GM21526 (cell line): Measurements from ENCODE around the gene ITGB2.

ENCODE experiments used
- ATAC-seq: cut with Tn5 transposase; IDR thresholded peaks from one replicate; pipeline ENCODE4 v1.9.1; 2021; ENCODE audit warnings: moderate library complexity; ENCODE audit not compliant: unreplicated experiment, low FRiP score

Gene ITGB2

DNA sequence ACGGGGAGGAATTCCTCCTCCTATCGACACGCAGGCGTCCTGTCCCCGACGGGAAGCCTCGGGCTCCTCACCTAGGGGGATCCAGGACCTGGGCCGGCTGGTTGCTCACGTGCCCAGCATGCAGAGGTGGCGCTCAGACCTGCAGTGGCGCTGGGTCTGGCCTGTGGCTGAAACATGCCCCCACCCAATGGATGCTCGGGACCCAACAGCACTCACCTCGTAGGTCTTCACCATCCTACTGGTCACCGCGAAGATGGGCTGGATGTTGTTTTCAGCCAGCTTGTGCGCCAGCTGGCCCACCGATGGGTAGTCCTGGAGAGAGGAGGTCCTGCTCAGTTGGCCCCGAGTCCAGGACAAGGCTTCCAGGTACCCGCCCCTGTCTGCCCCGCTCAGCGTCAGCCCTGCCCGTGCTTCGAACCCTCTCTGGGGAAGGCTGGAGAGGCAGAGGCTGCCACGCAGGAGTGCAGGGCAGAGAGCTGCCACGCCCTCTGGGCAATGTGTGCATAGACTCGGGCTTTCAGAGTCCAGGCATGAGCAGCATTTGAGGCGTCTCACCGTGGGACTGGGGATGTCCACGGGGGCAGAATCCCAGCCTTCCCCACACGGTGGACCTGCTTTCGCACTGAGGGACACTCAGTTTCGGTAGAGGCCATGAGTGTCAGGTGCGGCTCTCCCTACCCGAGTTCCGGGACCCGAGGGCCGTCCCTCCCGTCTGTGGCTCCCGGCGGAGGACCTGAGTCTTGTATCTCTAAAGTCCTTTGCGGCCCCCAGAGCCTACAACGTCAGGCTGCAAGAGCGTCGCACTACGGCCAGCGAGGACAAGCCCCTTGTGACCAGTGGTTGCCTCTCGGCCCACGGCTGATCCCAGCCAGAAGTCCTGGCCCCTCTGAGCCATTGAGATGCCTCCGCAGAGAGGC is 21.6 kb downstream of the ITGB2 start:
- no peak for ATAC-seq

- no peak for ATAC-seq
These were observed 22.6 kb downstream of the ITGB2 start for GRCh38 chr21:44898011-44898488.

DNA sequence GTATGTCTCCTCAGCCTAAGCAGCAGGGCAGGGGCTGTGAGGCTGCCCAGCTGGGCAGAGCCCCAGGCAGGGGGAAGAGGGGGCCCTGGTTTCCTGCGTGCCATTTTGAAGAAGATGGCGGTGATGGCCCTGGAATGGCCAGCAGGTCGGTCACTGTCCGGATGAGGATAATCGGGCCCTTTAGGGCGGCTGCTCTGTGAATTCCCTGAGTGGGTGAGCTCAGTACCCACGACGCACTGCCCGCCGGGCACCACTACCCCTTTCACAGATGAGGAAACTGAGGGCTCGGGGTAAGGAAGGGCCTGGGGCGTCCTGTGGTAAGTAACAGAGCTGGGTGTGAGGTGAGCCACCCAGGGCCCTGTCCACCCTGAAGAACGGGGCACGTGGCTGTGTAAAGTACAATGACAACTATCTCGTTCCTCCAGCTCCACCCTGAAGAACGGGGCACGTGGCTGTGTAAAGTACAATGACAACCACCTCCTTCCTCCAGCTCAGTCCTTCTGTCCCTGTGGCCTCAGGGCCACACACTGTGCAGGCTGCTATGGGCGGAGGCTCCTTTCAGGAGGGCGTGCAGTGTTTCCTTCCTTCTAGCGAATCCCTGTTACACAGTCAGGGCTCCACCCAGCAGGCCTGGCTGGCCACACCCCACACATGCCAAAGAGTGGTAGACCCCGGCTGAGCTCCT is 23.2 kb downstream of the ITGB2 start:
- ATAC-seq, result no peak

GRCh38 chr21:44896561-44897286 is 24.0 kb downstream of the ITGB2 start:
- ATAC-seq, result no peak

DNA sequence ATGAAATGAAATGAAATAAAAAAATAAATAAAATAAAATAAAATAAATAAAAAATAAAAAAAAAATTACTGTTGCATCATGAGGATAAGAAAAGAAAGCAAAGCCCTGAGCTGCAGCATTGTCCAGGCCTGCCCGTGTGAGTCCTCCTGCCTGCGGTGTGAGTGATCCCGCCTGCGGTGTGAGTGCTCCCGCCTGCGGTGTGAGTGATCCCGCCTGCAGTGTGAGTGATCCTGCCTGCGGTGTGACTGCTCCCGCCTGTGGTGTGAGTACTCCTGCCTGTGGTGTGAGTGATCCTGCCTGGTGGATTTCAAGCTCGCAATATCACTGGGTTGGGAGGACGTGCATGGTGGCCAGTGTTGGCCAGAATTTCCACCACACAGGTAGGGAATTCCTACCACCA is 24.8 kb downstream of the ITGB2 start:
- no peak for ATAC-seq

- ATAC-seq, result no peak
These were observed 25.9 kb downstream of the ITGB2 start for GRCh38 chr21:44894687-44895302.

DNA sequence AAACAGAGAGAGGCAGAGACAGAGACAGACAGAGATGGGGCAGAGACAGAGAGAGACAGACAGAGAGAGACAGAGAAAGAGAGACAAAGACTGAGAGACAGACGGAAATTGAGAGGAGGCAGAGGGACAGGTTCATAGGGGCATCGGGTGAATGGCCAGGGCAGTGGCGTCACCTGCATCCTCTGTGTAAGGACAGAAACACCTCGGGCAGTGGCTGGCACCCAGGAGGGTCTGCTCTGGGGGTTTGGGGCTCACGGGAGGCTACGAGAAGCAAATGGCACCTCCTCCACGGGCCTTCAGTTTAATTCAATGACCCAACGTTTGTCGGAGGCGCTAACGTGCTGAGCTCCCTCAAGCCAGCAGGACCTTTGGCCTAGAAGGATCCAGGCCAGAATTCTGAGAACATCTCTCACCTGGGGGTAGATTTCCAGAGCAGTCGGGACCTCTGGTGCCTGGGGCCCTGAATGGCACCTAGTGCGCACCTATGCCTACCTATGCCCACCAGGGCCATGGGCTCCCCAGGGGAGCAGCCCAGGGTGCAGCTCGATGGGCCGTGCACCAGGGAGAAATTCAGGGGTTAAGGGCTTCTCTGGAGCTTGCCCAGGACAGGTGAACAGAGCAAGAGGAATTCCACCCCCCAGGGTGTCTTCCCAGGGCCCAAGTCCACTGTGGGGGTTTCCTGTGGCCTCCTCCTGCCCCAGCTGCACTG is 26.6 kb downstream of the ITGB2 start:
- ATAC-seq, result no peak

DNA sequence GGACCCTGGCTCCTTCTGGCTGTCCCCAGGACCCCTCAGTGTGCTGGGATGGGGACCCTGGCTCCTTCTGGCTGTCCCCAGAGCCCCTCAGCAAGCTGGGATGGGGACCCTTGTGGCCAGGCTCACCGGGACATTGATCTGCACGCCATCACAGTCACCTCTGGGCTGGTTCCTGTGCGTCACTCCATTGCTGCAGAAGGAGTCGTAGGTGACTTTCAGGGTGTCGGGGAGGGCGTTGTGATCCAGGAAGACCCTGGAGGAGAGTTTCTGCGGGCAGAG is 27.5 kb downstream of the ITGB2 start:
- no peak for ATAC-seq

DNA sequence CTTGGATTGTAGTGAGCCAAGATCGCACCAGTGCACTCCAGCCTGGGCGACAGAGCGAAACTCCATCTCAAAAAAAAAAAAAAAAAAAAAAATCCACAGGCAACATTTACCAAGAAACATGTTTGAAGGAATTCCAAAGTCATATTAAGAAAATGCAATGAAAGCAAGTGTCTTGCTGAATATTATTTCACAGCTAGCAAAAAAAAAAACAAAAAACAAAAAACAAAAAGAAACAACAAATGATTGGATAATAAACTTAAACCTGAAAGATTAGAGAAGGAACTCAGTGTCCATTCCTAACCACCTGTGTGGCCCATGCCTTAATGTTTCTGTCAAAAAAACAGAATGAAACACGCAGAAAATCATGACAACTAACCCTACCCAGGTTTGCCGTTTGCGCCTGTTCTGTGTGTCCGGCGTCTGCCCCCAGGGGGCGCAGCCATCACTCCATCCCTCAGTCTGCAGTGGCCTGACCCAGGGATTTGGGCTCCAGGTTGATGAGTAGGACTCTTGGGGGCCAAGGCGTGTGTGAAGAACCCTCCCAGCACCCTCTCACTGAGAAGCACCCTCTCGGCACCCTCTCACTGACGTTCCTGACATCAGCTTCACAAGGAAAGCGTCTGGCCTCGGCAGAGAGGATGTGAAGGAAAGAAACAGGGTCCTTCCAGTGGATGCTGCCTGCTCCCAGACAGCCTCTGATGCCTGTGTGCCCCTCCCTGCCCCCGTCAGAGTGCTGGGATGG is 28.0 kb downstream of the ITGB2 start:
- ATAC-seq, result peak; percentile 68

- ATAC-seq, result no peak
These were observed 28.6 kb downstream of the ITGB2 start for GRCh38 chr21:44892095-44892494.

GRCh38 chr21:44891631-44892031 is 29.1 kb downstream of the ITGB2 start:
- no peak for ATAC-seq

DNA sequence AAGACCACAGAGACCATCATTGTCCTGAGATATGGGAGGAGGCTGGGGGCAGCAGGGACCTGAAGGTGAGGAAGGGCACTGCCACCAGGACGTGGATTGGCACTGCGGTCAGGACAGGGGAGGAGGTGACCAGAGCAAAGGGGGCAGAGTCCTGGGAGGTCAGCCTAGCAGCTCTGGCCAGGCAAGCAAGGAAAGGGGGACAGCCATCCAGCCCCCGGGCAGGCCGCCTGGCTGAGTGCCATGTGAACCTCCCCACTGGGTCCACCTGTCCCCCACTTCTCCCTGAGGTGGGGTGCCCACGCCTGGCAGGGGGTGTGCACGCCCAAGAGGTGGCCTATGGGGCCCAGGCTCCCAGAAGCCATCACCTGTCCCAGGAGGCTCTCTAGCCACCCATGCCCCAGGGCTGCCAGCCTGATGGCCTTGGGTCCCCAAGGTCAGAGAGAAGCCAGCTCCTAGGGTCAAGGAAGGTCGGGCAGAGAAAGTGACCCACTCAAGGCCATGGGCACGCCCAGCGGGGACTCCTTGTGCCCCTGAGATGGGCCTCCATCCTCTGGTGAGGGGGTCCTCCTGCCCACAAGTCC is 29.6 kb downstream of the ITGB2 start:
- no peak for ATAC-seq

GRCh38 chr21:44890338-44890931 is 30.3 kb downstream of the ITGB2 start:
- no peak for ATAC-seq

GRCh38 chr21:44889625-44890337 is 30.9 kb downstream of the ITGB2 start:
- ATAC-seq, result no peak

- ATAC-seq, result no peak
These were observed 31.8 kb downstream of the ITGB2 start for GRCh38 chr21:44888581-44889550.

GRCh38 chr21:44887807-44888580 is 32.7 kb downstream of the ITGB2 start:
- no peak for ATAC-seq
